SK-N-SH (cell line): ENCODE results near the gene DSTN. TPM values are rescaled to one million over a fixed set of nuclear protein-coding genes. Genes with fewer than 3 reads are reported as not detected.

Source experiments
- CTCF ChIA-PET: fragments of 300-600, 350-600 bp; formaldehyde crosslinking; extraction: SDS; loops from one replicate; lab custom pipeline; 2021; lab: Yijun Ruan, JAX
- POLR2A ChIA-PET: fragments of 350-600 bp; sonication (Branson Sonifier 250); formaldehyde crosslinking; extraction: SDS; loops from one replicate; lab custom pipeline; 2020; ENCODE audit warnings: antibody characterized with exemption, inconsistent platforms; lab: Yijun Ruan, JAX
- DNase-seq: peaks from one replicate; pipeline ENCODE4 v3.0.0; 2012
- H2AFZ ChIP-seq: fragments of 200-600 bp; sonication (generic); 2 replicates; pipeline ENCODE4 v1.8.1; 2016; ENCODE audit warnings: antibody characterized with exemption, mild to moderate bottlenecking, low read depth
- H3F3A ChIP-seq: fragments of 200-600 bp; sonication (generic); replicated peaks from 2 replicates; pipeline ENCODE3; 2016; ENCODE audit warnings: antibody characterized with exemption, mild to moderate bottlenecking; ENCODE audit not compliant: insufficient read depth
- H3K27ac ChIP-seq, 2 experiments: fragments of 200-500 bp in 1 of 2; fragments of 200-600 bp in 1 of 2; sonication (Bioruptor generic) in 1 of 2; sonication (generic), shearing (Covaris generic) in 1 of 2; 2 replicates each; pipeline versions ENCODE4 v1.5.1 to v1.6.1; 2014 to 2016; ENCODE audit warnings: low read depth in 2 of 2, inconsistent platforms in 1 of 2, low read length in 1 of 2, mild to moderate bottlenecking in 1 of 2, mixed read lengths in 1 of 2
- H3K27me3 ChIP-seq: fragments of 200-600 bp; sonication (generic), shearing (Covaris generic); 2 replicates; pipeline ENCODE4 v1.6.1; 2016; ENCODE audit warnings: mixed run types; ENCODE audit not compliant: insufficient read depth
- H3K36me3 ChIP-seq, 2 experiments: fragments of 200-500 bp in 1 of 2; fragments of 200-600 bp in 1 of 2; sonication (Bioruptor generic) in 1 of 2; sonication (generic) in 1 of 2; replicated peaks in 1 of 2; 2 replicates each; pipeline versions ENCODE3 to v1.5.1; 2014 to 2016; ENCODE audit warnings: low read length in 1 of 2, mild to moderate bottlenecking in 1 of 2; ENCODE audit not compliant: insufficient read depth in 2 of 2, control insufficient read depth in 1 of 2
- H3K4me1 ChIP-seq, 2 experiments: fragments of 200-500 bp in 1 of 2; fragments of 200-600 bp in 1 of 2; sonication (Bioruptor generic) in 1 of 2; sonication (generic), shearing (Covaris generic) in 1 of 2; 2 replicates each; pipeline versions ENCODE4 v1.5.1 to v1.6.1; 2014 to 2016; ENCODE audit warnings: low read depth in 1 of 2, low read length in 1 of 2, mixed run types in 1 of 2; ENCODE audit not compliant: insufficient read depth in 2 of 2, control insufficient read depth in 1 of 2
- H3K4me2 ChIP-seq: fragments of 200-600 bp; sonication (generic), shearing (Covaris generic); 2 replicates; pipeline ENCODE4 v1.6.1; 2017; ENCODE audit warnings: mixed run types
- H3K4me3 ChIP-seq, 2 experiments: fragments of 200-500 bp in 1 of 2; fragments of 200-600 bp in 1 of 2; sonication (Bioruptor generic) in 1 of 2; sonication (generic), shearing (Covaris generic) in 1 of 2; 2 replicates each; pipeline versions ENCODE4 v1.5.1 to v1.8.1; 2014 to 2016; ENCODE audit warnings: low read depth in 2 of 2, inconsistent platforms in 1 of 2, low read length in 1 of 2, mild to moderate bottlenecking in 1 of 2, mixed read lengths in 1 of 2, moderate library complexity in 1 of 2
- H3K79me2 ChIP-seq: fragments of 200-600 bp; sonication (generic); 2 replicates; pipeline ENCODE4 v1.8.1; 2017; ENCODE audit warnings: mild to moderate bottlenecking; ENCODE audit not compliant: insufficient read depth
- H3K9ac ChIP-seq: fragments of 200-600 bp; sonication (generic); 2 replicates; pipeline ENCODE4 v1.6.1; 2017; ENCODE audit warnings: mixed run types
- H3K9me2 ChIP-seq: fragments of 200-600 bp; sonication (generic); 2 replicates; pipeline ENCODE4 v1.6.1; 2017; ENCODE audit warnings: mixed run types
- H3K9me3 ChIP-seq: fragments of 200-600 bp; sonication (generic); 2 replicates; pipeline ENCODE4 v1.6.1; 2017; ENCODE audit warnings: mixed run types, mild to moderate bottlenecking, moderate library complexity
- H4K20me1 ChIP-seq: fragments of 200-600 bp; sonication (generic); 2 replicates; pipeline ENCODE4 v1.6.1; 2017; ENCODE audit warnings: mild to moderate bottlenecking, mixed run types; ENCODE audit not compliant: insufficient read depth
- EP300 ChIP-seq, 2 experiments: IDR thresholded peaks; 2 replicates each; pipeline versions ENCODE4 v1.4.0 to v1.6.1; 2012; ENCODE audit warnings: borderline replicate concordance in 1 of 2, low read depth in 1 of 2, low read length in 1 of 2
- EZH2phosphoT487 ChIP-seq: fragments of 200-600 bp; sonication (generic); IDR thresholded peaks from 2 replicates; pipeline ENCODE4 v1.6.1; 2017; ENCODE audit warnings: low read depth, mixed run types, mild to moderate bottlenecking, antibody characterized with exemption, moderate library complexity, borderline replicate concordance
- FOXM1 ChIP-seq: IDR thresholded peaks from 2 replicates; pipeline ENCODE4 v1.4.0; 2012; ENCODE audit warnings: low read depth, mild to moderate bottlenecking
- GABPA ChIP-seq: IDR thresholded peaks from 2 replicates; pipeline ENCODE4 v1.4.0; 2012; ENCODE audit warnings: low read depth, mild to moderate bottlenecking
- GATA2 ChIP-seq: sonication (generic); formaldehyde crosslinking; IDR thresholded peaks from 2 replicates; pipeline ENCODE4 v1.5.0; 2020; ENCODE audit warnings: mild to moderate bottlenecking, missing genetic modification reagents
- MEF2A ChIP-seq: IDR thresholded peaks from 2 replicates; pipeline ENCODE4 v1.4.0; 2012; ENCODE audit warnings: low read depth, borderline replicate concordance
- RXRA ChIP-seq: IDR thresholded peaks from 2 replicates; pipeline ENCODE4 v1.4.0; 2012; ENCODE audit warnings: low read depth, mild to moderate bottlenecking, borderline replicate concordance
- TAF1 ChIP-seq: IDR thresholded peaks from 2 replicates; pipeline ENCODE4 v1.6.1; 2012; ENCODE audit warnings: low read depth, mild to moderate bottlenecking, low read length, moderate library complexity, borderline replicate concordance
- TCF12 ChIP-seq: IDR thresholded peaks from 2 replicates; pipeline ENCODE4 v1.4.0; 2012
- WGBS: methylation state at CpG from one replicate; pipeline ENCODE4 v1.1.6; 2017; ENCODE audit warnings: low lambda C conversion rate; 5-methylcytosine and 5-hydroxymethylcytosine counted together
- polyA plus RNA-seq, 3 experiments: library from polyadenylated mRNA; depleted of rRNA; stranded (reverse); fragments of >200 nt; gene quantifications; 2 replicates each; pipeline ENCODE4 v1.2.3, GENCODE V29; 2012
- TF ChIP-seq, protein P1 (sequence below): fragments of 200-600 bp; sonication (generic); IDR thresholded peaks from 2 replicates; pipeline ENCODE4 v1.6.1; 2017; ENCODE audit warnings: antibody characterized with exemption, mild to moderate bottlenecking, moderate library complexity
- TF ChIP-seq, protein P2 (sequence below): IDR thresholded peaks from 2 replicates; pipeline ENCODE4 v1.4.0; 2012; ENCODE audit warnings: low read depth, borderline replicate concordance
- TF ChIP-seq, protein P3 (sequence below): IDR thresholded peaks from 2 replicates; pipeline ENCODE4 v1.6.1; 2012; ENCODE audit warnings: mild to moderate bottlenecking, low read depth, low read length, moderate library complexity
- TF ChIP-seq, protein P4 (sequence below): IDR thresholded peaks from 2 replicates; pipeline ENCODE4 v1.4.0; 2012; ENCODE audit warnings: low read depth, borderline replicate concordance

DSTN gene
- polyA plus RNA-seq, 1 of the 3 experiments (the other 2 are of a cell fraction) = 167 TPM

DNA sequence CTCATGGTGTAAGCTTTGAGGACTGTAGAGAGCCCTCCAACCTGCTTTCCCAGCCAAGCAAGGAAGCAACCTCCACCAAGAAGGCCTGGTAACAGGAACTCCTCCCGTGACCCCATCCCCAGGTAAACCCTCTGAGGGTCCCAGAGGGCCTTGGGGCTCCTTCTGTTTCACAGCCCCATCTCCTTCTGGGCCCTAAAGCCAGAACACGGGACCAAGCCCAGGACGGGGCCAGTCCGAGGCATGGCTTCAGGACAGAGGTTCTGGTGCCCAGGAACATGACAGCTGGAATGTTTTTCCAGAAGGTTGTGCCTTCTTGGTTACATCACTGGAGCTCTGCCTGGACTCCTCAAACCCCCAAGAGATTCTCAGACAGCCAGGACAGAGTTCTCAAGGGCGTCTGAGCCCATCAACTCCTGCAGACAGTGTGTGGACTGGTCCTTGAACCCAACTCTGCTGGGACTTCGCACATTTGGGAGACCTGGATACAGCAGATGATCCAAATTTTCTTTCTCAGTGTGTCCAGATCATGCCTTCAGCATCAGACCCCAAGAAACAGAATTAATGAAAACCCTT, 69.0 kb downstream of the DSTN start (continued):
- TF ChIP-seq RXRA (no peak), GABPA (no peak)

DNA sequence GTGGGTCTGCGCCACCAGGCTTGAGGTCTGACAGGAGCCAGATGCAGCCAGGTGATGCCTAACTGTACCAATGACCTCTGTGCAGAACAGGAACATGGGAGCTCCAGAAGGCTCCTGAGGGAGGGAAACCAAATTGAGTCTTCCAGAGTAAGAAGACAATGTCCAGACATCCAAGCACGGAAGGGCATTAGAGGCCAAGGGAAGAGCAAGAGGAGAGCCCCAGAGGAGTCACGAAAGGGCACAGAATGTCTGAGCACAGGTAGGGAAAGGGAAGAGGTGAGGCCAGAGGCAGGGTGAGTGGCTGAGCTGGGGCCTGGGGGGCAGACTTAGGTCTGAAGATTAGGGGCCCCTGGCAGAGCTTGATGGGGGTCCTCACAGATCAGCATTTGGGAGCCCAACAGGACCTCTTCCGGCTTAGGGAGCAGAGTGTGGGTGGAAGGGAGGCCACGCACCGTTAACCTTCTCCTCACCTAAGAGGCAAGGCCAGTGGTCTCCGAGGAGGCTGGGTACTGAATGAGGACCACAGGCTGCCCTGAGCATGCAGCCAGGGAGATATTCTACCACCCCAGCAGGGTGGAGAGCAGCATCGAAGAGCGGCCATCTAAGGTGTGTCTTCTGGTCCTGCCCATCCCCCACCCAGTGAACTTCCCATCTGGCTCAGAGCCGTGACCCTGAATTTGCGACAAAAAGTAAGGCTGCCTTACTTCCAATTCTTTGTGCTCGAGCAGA, 70.4 kb downstream of the DSTN start:
- DNase-seq = no peak
- ChIA-PET CTCF (no interaction called here), POLR2A (no interaction called here)
- Histone ChIP-seq H3K9me3 (no peaks in the 10 kb centered on the region), H3K79me2 (peaks cover 44% of the 10 kb centered on the region), H3K9me2 (no peaks in the 10 kb centered on the region), H3K27me3 (no peaks in the 10 kb centered on the region), H3K4me1 (peaks cover 0 to 24% of the 10 kb centered on the region in 2 experiments; a peak in 1 of 4 replicates), H3K4me2 (no peak overlapping the region), H3K36me3 (peaks cover 5 to 46% of the 10 kb centered on the region in 2 experiments), H4K20me1 (peaks cover 58% of the 10 kb centered on the region), H3K27ac (no peak overlapping the region), H2AFZ (no peak overlapping the region), H3F3A (no peaks in the 10 kb centered on the region), H3K9ac (no peak overlapping the region), H3K4me3 (no peak overlapping the region)
- TF ChIP-seq, protein P1, sequence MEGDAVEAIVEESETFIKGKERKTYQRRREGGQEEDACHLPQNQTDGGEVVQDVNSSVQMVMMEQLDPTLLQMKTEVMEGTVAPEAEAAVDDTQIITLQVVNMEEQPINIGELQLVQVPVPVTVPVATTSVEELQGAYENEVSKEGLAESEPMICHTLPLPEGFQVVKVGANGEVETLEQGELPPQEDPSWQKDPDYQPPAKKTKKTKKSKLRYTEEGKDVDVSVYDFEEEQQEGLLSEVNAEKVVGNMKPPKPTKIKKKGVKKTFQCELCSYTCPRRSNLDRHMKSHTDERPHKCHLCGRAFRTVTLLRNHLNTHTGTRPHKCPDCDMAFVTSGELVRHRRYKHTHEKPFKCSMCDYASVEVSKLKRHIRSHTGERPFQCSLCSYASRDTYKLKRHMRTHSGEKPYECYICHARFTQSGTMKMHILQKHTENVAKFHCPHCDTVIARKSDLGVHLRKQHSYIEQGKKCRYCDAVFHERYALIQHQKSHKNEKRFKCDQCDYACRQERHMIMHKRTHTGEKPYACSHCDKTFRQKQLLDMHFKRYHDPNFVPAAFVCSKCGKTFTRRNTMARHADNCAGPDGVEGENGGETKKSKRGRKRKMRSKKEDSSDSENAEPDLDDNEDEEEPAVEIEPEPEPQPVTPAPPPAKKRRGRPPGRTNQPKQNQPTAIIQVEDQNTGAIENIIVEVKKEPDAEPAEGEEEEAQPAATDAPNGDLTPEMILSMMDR = no peak
- TF ChIP-seq GATA2 (CRISPR knock-in tag) (no peak), TCF12 (no peak), TAF1 (no peak), MEF2A (no peak)
- 97% methylated on average over 6 of the region's 12 CpGs for WGBS

DNA sequence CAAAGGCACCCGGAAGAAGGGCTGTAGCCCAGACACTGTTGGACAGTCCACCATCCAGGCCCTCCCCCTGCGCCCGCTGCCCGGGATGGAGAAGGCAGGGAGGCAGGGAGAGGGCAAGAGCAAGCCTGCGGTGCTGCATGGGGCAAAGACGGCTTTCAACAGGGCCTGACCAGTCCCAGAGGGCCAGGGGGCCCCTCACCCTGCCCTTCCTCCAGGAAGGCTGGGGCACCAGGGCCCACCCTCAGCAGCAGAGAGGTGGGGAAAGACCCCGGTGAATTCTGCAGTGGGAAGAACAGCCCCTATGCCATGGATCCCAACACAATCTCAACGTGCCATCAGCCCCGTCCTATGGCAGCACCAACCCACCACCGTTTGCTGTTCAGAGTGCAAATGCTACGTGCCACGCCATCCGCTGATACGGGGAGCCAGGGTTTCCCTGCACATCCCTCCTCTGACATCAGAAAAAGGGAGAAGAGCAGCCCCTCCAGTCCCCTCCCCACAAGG, 71.1 kb downstream of the DSTN start:
- CTCF ChIA-PET = no interaction called here
- peaks cover 65% of the 10 kb centered on the region for H4K20me1 ChIP-seq
- TF ChIP-seq EZH2phosphoT487 = no peak
- TF ChIP-seq EP300 (IDR thresholded peaks at IDR 0.05; ENCODE audit: borderline replicate concordance in 1 of 2, low read depth in 1 of 2, low read length in 1 of 2) = no peak
- TF ChIP-seq, protein P2, sequence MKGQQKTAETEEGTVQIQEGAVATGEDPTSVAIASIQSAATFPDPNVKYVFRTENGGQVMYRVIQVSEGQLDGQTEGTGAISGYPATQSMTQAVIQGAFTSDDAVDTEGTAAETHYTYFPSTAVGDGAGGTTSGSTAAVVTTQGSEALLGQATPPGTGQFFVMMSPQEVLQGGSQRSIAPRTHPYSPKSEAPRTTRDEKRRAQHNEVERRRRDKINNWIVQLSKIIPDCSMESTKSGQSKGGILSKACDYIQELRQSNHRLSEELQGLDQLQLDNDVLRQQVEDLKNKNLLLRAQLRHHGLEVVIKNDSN = no peak
- TF ChIP-seq, protein P3, sequence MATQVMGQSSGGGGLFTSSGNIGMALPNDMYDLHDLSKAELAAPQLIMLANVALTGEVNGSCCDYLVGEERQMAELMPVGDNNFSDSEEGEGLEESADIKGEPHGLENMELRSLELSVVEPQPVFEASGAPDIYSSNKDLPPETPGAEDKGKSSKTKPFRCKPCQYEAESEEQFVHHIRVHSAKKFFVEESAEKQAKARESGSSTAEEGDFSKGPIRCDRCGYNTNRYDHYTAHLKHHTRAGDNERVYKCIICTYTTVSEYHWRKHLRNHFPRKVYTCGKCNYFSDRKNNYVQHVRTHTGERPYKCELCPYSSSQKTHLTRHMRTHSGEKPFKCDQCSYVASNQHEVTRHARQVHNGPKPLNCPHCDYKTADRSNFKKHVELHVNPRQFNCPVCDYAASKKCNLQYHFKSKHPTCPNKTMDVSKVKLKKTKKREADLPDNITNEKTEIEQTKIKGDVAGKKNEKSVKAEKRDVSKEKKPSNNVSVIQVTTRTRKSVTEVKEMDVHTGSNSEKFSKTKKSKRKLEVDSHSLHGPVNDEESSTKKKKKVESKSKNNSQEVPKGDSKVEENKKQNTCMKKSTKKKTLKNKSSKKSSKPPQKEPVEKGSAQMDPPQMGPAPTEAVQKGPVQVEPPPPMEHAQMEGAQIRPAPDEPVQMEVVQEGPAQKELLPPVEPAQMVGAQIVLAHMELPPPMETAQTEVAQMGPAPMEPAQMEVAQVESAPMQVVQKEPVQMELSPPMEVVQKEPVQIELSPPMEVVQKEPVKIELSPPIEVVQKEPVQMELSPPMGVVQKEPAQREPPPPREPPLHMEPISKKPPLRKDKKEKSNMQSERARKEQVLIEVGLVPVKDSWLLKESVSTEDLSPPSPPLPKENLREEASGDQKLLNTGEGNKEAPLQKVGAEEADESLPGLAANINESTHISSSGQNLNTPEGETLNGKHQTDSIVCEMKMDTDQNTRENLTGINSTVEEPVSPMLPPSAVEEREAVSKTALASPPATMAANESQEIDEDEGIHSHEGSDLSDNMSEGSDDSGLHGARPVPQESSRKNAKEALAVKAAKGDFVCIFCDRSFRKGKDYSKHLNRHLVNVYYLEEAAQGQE = no peak
- no peak for TF ChIP-seq FOXM1
- TF ChIP-seq, protein P4, sequence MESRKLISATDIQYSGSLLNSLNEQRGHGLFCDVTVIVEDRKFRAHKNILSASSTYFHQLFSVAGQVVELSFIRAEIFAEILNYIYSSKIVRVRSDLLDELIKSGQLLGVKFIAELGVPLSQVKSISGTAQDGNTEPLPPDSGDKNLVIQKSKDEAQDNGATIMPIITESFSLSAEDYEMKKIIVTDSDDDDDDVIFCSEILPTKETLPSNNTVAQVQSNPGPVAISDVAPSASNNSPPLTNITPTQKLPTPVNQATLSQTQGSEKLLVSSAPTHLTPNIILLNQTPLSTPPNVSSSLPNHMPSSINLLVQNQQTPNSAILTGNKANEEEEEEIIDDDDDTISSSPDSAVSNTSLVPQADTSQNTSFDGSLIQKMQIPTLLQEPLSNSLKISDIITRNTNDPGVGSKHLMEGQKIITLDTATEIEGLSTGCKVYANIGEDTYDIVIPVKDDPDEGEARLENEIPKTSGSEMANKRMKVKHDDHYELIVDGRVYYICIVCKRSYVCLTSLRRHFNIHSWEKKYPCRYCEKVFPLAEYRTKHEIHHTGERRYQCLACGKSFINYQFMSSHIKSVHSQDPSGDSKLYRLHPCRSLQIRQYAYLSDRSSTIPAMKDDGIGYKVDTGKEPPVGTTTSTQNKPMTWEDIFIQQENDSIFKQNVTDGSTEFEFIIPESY = no peak
- TF ChIP-seq TCF12 = no peak

More for the DNA sequence above, 71.1 kb downstream of the DSTN start:
- POLR2A ChIA-PET = no interaction called here
- Histone ChIP-seq H3K4me2 (no peak overlapping the region), H3F3A (no peaks in the 10 kb centered on the region), H3K4me1 (peaks cover 0 to 28% of the 10 kb centered on the region in 2 experiments; a peak in 1 of 4 replicates), H3K27ac (no peak overlapping the region), H3K79me2 (peaks cover 50% of the 10 kb centered on the region), H3K9me3 (no peaks in the 10 kb centered on the region), H2AFZ (no peak overlapping the region), H3K4me3 (no peak overlapping the region), H3K36me3 (peaks cover 5 to 40% of the 10 kb centered on the region in 2 experiments), H3K27me3 (no peaks in the 10 kb centered on the region), H3K9me2 (no peaks in the 10 kb centered on the region), H3K9ac (no peak overlapping the region)
- no peak for DNase-seq
- 82% methylated on average over 7 of the region's 14 CpGs for WGBS
